HG03378 (cell line): ENCODE data around the gene ST6GAL1.

Source experiments
- ATAC-seq: cut with Tn5 transposase; IDR thresholded peaks from one replicate; pipeline ENCODE4 v1.9.1; 2021; ENCODE audit warnings: mild to moderate bottlenecking, moderate library complexity; ENCODE audit not compliant: unreplicated experiment

The ST6GAL1 gene

GRCh38 chr3:187072102-187072501 is 141.8 kb downstream of the ST6GAL1 start:
- ATAC-seq, result no peak

- ATAC-seq, result no peak
These were observed 142.2 kb downstream of the ST6GAL1 start for GRCh38 chr3:187072511-187072910.

- no peak for ATAC-seq
These were observed 143.3 kb downstream of the ST6GAL1 start for GRCh38 chr3:187073581-187074098.

GRCh38 chr3:187074846-187075245 is 144.5 kb downstream of the ST6GAL1 start:
- ATAC-seq, result no peak

DNA sequence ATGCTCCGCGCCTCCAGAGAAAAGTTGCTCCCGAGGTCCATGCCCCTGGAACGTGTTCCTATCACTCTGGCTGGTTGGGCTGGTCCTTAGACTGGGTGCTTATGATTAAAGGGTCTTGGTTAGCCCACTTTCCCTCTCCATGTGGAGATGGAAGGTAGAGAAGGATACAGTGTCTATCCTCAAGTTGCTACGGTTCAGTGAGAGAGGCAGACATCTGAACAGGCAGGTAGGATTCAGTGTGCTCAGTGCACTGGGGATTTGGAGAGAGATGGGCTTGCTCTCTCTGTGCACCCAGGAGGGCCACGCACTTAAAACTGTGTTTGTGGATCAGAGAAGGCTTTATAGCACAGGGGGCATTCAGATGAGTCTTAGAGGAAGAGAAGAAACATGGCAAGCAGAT is 146.0 kb downstream of the ST6GAL1 start:
- ATAC-seq, result no peak

DNA sequence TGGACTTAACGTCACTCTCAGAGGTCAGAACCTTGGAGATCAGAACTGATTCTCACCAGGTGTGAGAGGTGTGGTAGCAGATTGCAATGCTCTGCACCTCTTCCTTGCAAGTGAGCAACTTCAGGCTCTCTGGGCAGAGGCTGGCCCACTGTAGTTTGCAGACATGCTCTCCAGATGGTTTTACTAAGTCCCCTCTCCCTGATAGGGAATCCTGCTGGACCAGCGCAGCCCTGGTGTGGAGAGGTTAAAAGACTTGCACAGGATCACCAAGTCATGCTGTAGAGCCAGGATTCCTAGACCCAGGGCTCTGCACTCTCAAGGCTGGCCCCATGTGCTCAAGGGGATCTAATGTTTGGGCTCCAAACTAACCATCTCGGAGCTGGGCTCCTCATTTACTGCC is 146.8 kb downstream of the ST6GAL1 start:
- ATAC-seq, result no peak

DNA sequence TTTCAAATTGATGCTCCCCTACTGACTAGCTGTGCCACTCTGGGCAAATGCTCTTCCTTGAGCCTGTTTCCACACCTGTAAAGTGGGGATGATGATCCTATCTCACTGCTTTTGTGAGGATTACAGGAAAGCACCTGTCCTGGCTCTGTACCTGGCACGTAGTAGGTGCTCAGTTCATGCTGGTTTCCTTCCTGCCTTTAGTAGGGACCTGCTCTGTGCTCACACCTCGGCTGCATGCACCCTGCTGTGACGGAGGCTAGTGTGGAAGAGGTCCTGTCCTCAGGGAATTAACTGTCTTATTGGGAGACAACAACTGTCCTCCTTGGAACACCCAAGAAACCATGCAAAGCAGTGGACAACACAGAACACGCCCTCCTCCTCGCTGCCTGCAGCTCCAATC is 147.2 kb downstream of the ST6GAL1 start:
- ATAC-seq, result no peak

DNA sequence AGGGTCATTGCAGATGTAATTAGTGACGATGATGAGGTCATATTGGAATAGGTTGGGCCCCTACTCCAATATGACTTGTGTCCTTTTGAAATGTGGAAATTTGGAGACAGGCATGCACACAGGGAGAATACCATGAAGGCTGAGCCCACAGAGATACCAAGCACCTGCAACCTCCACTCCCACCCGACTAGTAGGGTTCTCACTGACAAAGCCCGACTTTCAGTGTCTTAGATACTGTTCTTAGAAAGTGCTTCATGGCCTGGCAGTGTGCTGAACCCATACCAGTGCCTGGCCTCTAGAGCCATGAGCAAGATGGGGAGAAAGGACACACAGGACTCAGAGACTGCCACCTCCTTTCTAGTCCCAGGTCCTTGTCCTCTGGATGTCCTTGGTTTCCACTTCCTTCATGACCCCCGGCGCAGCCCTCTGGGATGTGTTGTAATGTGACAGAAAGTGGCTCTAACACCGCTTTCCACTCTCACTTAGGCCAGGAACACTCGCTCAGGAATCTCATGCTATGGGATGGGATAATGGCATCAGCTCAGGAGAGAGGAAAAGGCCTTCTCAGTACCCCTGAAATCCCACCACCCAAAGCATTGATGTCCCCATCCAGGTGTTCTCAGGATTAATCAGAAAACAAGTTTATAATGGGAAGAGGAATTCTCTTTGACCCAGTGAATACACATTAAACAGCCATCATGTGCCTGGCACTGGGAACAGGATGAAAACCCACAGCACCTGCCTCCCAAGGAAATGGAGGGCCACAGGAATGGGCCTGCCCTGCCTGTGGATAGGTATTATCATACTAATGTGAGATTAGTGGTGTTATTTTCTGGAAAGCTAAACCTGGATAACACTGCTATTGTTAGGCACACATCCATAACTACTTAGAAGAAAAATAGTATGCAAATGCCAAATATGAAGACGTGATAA is 149.0 kb downstream of the ST6GAL1 start:
- ATAC-seq, result no peak

- no peak for ATAC-seq
These were observed 150.6 kb downstream of the ST6GAL1 start for GRCh38 chr3:187080799-187081450.

DNA sequence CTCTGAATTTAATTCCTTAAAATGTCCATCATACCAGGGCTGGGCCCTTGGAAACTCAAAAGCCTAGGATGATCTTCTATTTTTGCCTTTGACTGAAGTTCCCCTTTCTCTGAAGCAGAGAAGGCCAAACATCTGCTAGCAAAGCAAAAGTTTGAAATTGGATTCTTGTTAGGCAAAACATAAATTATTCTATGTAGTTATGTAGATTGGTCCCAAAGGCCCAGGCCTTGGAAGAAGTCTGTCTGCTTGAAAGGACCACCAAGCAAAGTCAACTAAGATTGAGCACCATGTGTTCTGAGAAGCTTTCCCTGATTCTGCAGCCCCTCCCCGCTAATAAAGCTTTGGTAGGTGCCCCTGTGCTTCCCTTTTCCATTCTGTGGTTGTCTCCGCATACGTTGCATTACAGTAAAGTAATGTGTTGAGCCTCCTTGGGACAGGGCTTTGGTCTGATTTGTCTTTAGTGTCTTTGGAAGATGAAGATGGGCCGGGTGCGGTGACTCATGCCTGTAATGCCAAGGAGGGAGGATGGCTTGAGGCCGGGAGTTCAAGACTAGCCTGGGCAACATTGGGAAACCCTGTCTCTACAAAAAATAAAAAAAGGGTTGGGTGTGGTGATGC is 152.5 kb downstream of the ST6GAL1 start:
- ATAC-seq, result no peak

DNA sequence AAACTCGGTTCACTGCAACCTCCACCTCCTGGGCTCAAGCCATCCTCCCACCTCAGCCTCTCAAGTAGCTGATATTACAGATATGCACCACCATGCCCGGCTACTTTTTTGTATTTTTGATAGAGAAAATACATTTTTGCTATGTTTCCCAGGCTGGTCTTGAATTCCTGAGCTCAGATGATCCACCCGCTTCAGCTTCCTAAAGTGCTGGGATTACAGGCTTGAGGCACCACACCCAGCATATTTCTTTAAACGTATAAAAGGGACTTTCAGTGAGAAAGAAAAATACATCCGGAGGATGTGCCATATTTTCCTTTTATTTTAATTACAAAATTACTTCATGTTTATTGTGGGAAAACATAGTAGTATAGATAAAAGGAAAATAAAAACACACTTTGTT is 153.8 kb downstream of the ST6GAL1 start:
- ATAC-seq, result no peak

- no peak for ATAC-seq
These were observed 154.3 kb downstream of the ST6GAL1 start for GRCh38 chr3:187084580-187084979.

DNA sequence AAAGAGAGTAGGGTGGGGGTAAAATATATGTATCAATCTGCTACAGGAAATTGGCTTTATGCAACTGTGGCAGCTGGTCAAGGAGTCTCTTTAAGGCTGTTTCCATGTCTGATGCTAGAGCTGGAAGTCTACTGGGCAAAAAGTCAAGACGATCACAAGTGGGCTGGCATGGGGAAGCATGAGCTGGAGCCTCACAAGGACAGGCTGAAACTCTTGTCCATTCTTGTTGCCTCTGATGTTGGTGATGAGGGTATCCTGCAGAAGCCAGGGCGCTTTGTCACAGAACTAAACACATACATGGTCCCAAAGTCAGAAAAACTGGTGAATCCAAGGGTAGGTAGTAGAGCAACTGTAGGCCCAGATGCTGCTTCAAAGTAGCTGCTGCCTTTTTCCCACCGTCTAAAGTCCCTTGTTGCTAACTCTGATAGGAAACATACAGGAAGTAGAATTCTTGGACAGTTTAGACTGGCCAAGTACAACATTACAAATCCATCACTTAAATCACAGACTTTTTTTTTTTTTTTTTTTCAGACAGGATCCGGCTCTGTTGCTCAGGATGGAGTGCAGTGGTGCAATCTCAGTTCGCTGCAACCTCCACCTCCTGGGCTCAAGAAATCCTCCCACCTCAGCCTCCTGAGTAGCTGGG is 154.8 kb downstream of the ST6GAL1 start:
- no peak for ATAC-seq

DNA sequence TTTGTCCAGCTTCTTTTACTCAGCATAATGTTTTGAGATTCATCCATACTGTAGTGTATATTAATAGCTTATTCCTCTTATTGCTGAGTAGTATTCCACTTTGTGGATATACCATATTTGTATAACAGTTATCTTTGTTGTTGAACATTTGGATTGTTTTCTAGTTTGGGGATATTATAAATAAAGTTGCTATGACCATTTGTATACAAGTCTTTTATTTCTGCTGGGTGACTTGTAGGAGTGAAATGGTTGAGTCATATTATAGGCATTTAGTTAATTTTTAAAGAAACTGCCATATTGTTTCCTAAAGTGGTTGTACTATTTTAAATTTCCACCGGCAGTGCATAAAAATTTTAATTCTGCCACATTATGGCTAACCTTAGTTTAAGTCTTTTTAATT is 155.6 kb downstream of the ST6GAL1 start:
- ATAC-seq, result no peak

DNA sequence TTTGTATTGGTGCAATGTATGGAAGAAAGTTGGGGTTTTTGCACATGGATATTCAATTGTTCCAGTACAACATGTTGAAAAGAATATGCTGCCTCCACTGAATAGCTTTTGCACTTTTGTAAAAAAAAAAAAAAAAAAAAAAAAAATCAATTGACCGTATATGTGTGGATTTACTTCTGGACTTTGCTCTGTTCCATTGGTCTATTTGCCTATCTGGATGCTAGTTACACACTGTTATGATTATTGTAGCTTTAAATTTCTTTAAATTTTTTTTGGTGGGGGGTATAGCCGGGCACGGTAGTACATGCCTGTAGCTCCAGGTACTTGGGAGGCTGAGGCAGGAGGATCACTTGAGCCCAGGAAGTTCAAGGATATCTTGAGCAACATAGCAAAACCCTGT is 156.5 kb downstream of the ST6GAL1 start:
- no peak for ATAC-seq

DNA sequence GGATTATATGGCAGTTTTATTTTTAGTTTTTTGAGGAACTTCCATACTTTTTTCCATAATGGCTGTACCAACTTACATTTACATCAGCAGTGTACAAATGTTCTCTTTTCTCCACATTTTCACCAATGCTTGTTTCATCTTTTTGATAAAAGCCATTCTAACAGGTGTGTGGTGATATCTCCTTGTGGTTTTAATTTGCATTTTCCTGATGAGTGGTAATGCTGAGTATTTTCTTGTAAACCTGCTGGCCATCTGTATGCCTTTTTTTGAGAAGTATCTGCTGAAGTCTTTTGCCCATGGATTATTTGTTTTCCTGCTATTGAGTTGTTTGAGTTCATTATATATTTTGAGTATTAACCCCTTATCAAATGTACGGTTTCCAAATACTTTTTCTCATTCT is 158.4 kb downstream of the ST6GAL1 start:
- ATAC-seq, result no peak

DNA sequence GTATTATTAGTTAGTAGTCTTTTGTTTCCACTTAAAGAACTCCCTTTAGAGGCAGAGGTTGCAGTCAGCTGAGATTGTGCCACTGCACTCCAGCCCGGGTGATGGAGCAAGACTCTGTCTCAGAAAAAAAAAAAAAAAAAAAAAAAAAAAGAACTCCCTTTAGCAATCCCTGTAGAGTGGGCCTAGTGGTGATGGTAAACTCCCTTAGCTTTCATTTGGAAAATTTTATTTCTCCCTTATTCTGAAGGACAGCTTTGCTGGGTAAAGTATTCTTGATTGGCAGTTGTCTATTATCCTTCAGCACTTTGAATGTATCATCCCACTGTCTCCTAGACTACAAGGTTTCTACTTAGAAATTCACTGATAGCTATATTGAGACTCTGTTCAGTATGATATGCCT is 163.0 kb downstream of the ST6GAL1 start:
- no peak for ATAC-seq

DNA sequence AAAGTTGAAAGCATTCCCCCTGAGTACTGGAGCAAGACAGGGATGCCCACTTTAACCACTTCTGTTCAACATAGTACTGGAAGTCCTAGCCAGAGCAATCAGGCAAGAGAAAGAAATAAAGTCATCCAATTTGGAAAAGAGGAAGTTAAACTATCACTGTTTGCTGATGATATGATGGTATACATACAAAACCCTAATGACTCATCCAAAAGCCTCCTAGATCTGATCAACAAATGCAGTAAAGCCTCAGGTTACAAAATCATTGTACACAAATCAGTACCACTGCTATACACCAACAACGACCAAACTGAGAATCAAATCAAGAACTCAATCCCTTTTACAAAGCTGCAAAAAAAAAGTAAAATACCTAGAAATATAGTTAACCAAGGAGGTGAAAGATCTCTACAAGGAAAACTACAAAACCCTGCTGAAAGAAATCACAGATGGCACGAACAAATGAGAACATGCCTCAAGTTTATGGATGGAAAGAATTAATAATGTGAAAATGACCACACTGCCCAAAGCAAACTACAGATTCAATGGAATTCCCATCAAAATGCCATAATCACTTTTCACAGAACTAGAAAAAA is 168.7 kb downstream of the ST6GAL1 start:
- no peak for ATAC-seq

GRCh38 chr3:187101184-187102072 is 171.1 kb downstream of the ST6GAL1 start:
- ATAC-seq, result peak; percentile 45
